Measurements from ENCODE around the gene FUZ.

The FUZ gene, protein sequence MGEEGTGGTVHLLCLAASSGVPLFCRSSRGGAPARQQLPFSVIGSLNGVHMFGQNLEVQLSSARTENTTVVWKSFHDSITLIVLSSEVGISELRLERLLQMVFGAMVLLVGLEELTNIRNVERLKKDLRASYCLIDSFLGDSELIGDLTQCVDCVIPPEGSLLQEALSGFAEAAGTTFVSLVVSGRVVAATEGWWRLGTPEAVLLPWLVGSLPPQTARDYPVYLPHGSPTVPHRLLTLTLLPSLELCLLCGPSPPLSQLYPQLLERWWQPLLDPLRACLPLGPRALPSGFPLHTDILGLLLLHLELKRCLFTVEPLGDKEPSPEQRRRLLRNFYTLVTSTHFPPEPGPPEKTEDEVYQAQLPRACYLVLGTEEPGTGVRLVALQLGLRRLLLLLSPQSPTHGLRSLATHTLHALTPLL

GRCh38 chr19:49812997-49813861, at the start of gene FUZ:
TSS of gene FUZ (minus strand) at chr19:49813292. CDS start at chr19:49813106, 186 bp downstream.
- DNase-seq (ENCODE audit: low read depth in 2 of 2), result peak; percentile 96

- DNase-seq (ENCODE audit: low read depth in 2 of 2), result no peak
Observed at GRCh38 chr19:49862391-49863253, 49.5 kb upstream of the FUZ start.

- no peak for DNase-seq (ENCODE audit: low read depth in 2 of 2)
Observed at GRCh38 chr19:49861541-49862378, 48.7 kb upstream of the FUZ start.

DNA sequence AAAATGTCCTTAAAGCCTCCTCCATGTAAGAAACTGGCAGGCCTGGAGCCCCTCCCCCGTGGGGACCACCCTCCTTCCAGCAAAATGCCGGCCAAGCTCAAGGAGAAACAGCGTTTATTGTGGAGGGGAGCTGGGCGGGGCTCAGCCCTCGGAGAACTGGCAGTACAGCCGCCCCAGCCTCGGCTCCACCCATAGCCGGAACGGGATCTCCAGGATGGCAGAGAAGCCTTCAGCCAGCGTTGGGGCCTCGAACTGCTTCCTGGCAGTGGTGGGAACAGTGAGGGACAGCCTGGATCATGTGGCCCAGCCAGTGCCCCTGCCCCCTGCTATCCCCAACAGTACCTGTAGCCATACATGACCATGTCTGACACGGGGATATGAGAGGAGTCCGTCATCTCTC, 48.0 kb upstream of the FUZ start:
- DNase-seq (ENCODE audit: low read depth in 2 of 2), result no peak

DNA sequence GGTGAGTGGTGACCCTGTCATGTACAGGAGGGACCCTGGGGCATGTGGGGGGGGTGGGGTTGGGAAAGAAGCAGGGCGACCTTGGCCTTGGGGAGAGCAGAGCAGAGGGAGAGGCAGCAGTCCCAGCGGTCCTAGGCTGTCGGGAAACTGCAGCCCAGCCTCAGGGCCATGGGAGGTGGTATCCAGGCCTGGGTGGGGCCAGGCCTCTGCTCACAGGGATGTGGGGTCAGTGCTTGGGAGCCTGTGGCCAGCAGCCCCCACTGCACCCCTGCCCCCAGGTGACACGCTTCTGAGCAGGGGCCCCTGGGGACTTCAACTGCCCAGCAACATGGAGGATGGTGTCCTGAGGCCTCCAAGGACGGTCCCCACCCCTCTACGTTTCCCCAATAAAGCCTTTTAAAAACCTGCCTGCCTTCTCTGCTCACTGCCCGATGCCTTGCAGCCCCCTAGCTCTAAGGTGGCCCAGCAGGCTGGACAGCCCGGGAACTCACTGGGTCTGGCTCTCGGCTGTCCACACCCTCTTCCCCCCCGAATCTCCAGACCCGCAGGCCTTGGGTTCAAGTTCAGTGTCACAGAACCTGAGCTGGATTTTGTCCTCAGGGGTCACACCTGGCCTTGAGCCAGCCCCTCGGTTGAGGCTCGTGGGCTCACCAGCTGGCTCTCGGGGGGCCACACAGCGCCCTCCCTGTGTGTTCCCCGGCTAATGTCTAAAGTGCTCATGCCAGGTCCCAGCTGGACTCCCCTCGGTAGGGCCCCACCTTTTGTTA, 47.4 kb upstream of the FUZ start:
- no peak for DNase-seq (ENCODE audit: low read depth in 2 of 2)

DNA sequence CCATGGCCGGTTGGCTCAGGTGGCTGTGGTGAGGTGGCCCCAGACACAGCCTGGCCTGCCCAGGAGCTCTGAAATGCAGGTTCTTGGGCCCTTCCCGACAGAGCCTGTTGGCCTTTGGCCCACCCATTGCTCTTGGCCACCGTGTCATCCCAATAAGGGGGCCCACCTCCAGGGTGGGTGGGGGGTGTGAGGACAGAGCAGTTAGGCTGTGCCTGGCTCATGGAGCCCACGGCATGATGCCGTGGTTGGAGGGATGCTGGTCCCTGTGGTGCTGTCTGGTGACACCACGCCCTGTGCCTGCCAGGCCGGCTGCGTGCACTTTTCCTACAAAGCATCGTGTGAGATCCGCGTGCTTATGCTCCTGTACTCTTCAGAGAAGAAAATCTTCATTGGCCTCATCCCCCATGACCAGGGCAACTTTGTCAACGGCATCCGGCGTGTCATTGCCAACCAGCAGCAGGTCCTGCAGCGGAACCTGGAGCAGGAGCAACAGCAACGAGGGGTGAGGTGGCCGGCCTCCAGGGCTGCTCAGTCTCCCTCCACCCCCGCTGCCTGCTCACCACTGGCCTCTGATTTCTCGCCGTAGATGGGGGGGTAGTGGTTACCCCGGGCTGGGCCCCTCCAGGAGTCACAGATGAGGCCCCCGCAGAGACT, 46.7 kb upstream of the FUZ start:
- DNase-seq (ENCODE audit: low read depth in 2 of 2), result no peak

- no peak for DNase-seq (ENCODE audit: low read depth in 2 of 2)
Observed at GRCh38 chr19:49858088-49858985, 45.2 kb upstream of the FUZ start.

GRCh38 chr19:49857838-49858087, 44.7 kb upstream of the FUZ start:
- no peak for DNase-seq (ENCODE audit: low read depth in 2 of 2)

GRCh38 chr19:49857061-49857837, 44.2 kb upstream of the FUZ start:
- DNase-seq (ENCODE audit: low read depth in 2 of 2), result no peak

- DNase-seq (ENCODE audit: low read depth in 2 of 2), result no peak
Observed at GRCh38 chr19:49856574-49857021, 43.5 kb upstream of the FUZ start.

DNA sequence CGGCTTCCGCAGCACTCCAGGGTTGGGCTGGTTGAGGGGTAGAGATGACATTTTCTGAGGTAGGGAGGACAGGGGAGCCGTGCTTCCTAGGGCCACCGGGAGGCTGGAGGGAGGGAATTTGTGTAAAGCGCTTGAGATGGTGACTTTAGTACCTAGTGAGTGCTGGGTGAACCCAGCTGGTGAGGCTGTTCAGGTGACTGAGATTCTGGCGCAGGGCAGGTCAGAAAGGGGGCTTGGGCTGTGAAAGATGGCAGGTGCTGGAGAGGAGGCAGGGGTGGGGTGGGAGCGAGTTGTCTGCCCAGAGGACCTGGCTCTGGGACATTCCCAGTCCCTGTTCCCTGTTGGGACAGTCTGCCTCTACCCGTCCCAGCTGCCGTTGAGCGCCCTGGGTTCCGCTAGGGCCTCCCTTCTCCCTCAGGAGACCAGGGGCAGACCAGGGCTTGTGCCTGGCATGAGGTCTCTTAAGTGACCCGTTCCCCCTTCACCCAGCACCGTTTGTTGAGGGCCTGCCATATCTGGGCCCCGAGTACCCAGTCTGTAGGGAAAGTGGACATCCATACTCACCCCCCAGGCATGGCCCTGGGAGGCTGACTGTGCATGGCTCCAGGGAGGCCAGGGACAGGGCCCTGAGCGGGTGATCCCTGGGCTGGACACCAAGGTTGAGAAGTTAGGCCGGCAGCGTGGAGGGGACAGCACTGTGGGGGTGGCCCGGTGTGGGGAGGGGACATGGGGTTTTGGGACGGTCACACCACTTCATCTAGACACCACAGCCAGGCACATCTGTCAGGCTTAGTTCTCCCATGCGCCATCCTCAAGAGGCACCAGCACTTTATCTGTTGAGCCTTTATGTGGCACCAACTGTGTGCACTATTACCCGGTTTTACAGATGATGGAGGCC, 42.8 kb upstream of the FUZ start:
- DNase-seq (ENCODE audit: low read depth in 2 of 2), result no peak

DNA sequence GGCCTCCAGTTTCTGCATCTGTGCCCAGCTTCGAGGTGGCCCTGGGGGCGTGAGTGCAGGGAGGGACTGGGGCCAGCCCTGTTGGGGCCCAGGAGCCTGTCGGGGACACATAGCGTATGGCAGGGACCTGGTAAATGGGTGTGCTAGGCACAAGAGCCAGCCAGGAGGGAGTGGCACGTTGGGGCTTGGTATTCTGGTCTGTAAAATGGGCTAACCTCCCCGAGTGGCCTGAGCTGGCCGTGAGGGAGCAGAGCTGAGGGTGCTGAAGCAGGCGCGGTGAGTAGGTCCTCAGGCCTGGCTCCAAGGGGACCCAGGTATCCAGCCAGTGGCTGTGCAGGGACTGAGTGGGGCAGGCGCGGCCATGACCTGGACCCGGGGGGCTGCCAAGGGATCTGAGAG, 42.2 kb upstream of the FUZ start:
- DNase-seq (ENCODE audit: low read depth in 2 of 2), result no peak

DNA sequence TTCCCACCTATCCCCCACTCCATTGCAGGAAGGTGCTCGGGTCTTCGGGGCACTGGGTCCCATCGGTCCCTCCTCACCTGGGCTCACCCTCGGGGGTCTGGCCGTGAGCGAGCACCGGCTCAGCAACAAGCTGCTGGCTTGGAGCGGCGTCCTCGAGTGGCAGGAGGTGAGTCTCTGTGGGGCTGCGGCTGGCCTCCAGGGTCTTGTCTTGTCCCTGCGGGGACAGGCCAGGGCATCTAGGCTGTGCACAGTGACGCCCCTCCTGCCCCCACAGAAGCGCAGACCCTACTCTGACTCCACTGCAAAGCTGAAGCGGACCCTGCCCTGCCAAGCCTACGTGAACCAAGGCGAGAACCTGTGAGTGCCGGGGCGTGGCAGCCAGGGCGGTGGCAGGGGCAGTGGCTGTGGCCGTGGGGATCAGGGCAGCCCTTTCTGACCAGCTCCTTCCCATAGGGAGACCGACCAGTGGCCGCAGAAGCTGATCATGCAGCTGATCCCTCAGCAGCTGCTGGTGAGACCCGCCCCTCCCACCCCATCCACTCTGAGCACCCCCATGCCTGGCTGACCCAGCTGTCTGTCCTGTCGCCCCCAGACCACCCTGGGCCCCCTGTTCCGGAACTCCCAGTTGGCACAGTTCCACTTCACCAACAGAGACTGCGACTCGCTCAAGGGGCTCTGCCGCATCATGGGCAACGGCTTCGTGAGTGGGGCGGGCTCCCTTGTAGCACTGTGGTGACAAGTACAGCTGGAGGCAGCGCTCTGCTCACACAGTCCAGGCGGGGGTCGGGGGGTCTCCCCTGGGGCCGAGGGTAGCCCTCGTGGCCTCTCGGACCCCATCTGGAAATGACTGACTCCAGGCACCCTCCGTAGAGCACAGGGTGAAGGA, 41.5 kb upstream of the FUZ start:
- no peak for DNase-seq (ENCODE audit: low read depth in 2 of 2)

- DNase-seq (ENCODE audit: low read depth in 2 of 2), result no peak
Observed at GRCh38 chr19:49853852-49854377, 40.8 kb upstream of the FUZ start.

DNA sequence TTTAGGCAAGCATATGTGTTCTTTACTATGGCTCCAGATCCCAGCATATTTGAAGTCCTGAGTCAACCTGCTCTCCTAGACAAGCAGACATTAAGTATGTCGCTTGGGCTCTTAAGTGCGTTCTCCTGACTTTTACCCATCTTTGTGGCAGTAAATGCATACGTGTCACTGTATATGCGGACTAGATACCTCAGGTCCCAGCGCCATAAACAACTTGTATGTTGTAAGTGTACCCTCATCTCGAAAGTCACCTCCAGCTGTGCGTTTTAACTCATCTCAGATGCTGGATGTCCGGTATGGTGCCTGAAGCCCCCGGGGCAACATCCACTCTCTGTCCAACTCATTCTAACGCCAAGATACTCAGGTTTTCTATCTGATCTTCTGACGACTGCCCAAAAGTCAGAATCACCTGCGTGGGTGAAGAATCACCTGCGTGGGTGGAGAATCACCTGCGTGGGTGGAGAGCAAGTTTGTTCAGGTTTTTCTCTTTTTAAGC, 39.6 kb upstream of the FUZ start:
- no peak for DNase-seq (ENCODE audit: low read depth in 2 of 2)

Measured in fibroblast of skin of left biceps (primary cell).